ENCODE results near the gene PPCDC. TPM values are rescaled to one million over a fixed set of nuclear protein-coding genes. Genes with fewer than 3 reads are reported as not detected.
"Not testable (repeated sequence)": the region's sequence is repeated elsewhere in the genome, so short reads cannot be mapped to it uniquely, and the experiment has no call there.

PPCDC gene
- total and polyA plus RNA-seq, 4 donors: 7.4 to 9.3 (median 8.4) TPM

DNA sequence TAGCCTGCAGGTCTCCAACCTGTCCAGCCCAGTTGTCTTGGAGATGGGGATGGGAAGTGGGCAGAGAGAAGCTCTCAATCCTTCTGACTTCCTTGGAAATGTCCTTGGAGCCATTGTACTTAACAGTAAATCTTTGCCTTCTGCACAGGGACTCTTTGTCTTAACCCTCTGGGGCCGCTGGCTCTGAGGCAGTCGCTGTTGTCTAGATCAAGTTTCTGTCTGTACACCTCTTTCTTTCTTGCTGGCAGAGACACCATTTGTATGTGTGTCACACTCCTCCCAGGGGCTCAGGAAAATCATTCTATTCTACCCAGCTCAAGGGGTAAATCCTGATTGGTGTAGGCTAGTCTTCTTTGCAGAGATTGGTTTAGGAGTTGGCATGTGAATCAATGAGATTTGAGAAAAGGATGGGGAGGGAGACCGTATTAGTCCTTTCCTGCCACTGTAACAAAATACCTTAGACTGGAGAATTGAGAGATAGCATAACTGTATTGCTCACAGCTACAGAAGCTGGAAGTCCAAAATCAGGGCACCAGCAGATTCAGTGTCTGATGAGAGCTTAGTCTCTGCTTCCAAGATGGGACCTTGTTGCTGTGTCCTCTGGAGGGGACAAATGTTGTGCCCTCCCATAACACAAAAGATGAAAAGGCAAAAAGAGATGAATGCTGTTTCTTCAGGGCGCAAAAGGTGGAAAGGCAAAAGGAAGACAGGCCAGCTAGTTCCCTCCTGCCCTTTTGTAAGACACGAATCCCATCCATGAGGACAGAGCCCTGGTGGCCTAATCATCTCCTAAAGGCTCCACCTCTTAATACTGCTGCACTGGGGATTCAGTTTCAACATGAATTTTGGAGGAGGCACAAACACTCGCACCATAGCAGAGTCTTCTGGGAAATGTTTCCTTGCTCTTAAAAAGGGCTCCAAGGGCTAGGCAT lies 66.3 kb downstream of the PPCDC start:
- Histone ChIP-seq H3K27me3 (ENCODE audit: control insufficient read depth in 4 of 4, insufficient read depth in 4 of 4, low read length in 3 of 4) (no peaks in the 10 kb centered on the region), H3K36me3 (ENCODE audit: control insufficient read depth in 4 of 4, insufficient read depth in 3 of 4, low read depth in 1 of 4, low read length in 3 of 4) (no peaks in the 10 kb centered on the region), H3K4me3 (ENCODE audit: low read depth in 1 of 3, low read length in 3 of 3) (no peak overlapping the region), H3K9me3 (ENCODE audit: control insufficient read depth in 4 of 4, low read length in 3 of 4) (no peaks in the 10 kb centered on the region), H3K4me1 (ENCODE audit: control insufficient read depth in 4 of 4, insufficient read depth in 4 of 4, low read length in 3 of 4) (no peaks in the 10 kb centered on the region), H3K27ac (ENCODE audit: low read depth in 1 of 2, low read length in 2 of 2) (peak overlapping the region; percentile 37 to 54), H3K9ac (ENCODE audit: low read depth in 1 of 2, low read length in 2 of 2) (no peak overlapping the region)
- TF ChIP-seq FOXA1 (IDR thresholded peaks at IDR 0.05) (no peak), NR2F2 (IDR thresholded peaks at IDR 0.05) (no peak)
- TF ChIP-seq, protein P1, sequence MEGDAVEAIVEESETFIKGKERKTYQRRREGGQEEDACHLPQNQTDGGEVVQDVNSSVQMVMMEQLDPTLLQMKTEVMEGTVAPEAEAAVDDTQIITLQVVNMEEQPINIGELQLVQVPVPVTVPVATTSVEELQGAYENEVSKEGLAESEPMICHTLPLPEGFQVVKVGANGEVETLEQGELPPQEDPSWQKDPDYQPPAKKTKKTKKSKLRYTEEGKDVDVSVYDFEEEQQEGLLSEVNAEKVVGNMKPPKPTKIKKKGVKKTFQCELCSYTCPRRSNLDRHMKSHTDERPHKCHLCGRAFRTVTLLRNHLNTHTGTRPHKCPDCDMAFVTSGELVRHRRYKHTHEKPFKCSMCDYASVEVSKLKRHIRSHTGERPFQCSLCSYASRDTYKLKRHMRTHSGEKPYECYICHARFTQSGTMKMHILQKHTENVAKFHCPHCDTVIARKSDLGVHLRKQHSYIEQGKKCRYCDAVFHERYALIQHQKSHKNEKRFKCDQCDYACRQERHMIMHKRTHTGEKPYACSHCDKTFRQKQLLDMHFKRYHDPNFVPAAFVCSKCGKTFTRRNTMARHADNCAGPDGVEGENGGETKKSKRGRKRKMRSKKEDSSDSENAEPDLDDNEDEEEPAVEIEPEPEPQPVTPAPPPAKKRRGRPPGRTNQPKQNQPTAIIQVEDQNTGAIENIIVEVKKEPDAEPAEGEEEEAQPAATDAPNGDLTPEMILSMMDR (IDR thresholded peaks at IDR 0.05; ENCODE audit: low read depth, low read length, missing input control): no peak
- DNase-seq (ENCODE audit: low spot score): no peak
- 84% methylated on average over 6 of the region's 6 CpGs for WGBS

DNA sequence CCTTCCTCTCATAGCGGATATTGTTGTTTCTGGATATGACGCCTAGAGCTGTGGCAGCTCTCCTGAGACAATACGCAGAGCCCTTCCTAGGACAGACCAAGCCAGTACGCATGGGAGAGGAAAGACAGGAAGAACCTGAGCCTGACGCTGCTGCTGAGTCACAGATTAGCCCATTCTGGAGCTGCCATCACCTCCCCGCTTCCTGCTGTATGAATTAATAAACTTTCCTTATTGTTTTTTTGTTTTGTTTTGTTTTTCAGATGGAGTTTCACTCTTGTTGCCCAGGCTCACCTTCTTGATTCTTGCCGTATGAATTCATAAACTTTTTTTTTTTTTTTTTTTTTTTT lies 67.0 kb downstream of the PPCDC start:
- Histone ChIP-seq H3K36me3 (ENCODE audit: control insufficient read depth in 4 of 4, insufficient read depth in 3 of 4, low read depth in 1 of 4, low read length in 3 of 4) (no peaks in the 10 kb centered on the region), H3K9ac (ENCODE audit: low read depth in 1 of 2, low read length in 2 of 2) (no peak overlapping the region), H3K27me3 (ENCODE audit: control insufficient read depth in 4 of 4, insufficient read depth in 4 of 4, low read length in 3 of 4) (no peaks in the 10 kb centered on the region), H3K4me1 (ENCODE audit: control insufficient read depth in 4 of 4, insufficient read depth in 4 of 4, low read length in 3 of 4) (no peaks in the 10 kb centered on the region), H3K4me3 (ENCODE audit: low read depth in 1 of 3, low read length in 3 of 3) (no peak overlapping the region), H3K9me3 (ENCODE audit: control insufficient read depth in 4 of 4, low read length in 3 of 4) (no peaks in the 10 kb centered on the region), H3K27ac (ENCODE audit: low read depth in 1 of 2, low read length in 2 of 2) (peak overlapping the region in 1 of 2 donors; percentile 37)
- TF ChIP-seq JUND (IDR thresholded peaks at IDR 0.05) (no peak), EGR1 (IDR thresholded peaks at IDR 0.05; ENCODE audit: low read depth in 2 of 2) (no peak), YY1 (IDR thresholded peaks at IDR 0.05) (no peak), RAD21 (IDR thresholded peaks at IDR 0.05) (peak; percentile 24), GABPA (IDR thresholded peaks at IDR 0.05 in 1 of 2, conservative IDR thresholded peaks at IDR 0.05 in 1 of 2) (peak in 1 of 2 donors; percentile 29)
- TF ChIP-seq, protein P2, sequence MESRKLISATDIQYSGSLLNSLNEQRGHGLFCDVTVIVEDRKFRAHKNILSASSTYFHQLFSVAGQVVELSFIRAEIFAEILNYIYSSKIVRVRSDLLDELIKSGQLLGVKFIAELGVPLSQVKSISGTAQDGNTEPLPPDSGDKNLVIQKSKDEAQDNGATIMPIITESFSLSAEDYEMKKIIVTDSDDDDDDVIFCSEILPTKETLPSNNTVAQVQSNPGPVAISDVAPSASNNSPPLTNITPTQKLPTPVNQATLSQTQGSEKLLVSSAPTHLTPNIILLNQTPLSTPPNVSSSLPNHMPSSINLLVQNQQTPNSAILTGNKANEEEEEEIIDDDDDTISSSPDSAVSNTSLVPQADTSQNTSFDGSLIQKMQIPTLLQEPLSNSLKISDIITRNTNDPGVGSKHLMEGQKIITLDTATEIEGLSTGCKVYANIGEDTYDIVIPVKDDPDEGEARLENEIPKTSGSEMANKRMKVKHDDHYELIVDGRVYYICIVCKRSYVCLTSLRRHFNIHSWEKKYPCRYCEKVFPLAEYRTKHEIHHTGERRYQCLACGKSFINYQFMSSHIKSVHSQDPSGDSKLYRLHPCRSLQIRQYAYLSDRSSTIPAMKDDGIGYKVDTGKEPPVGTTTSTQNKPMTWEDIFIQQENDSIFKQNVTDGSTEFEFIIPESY (IDR thresholded peaks at IDR 0.05): no peak
- TF ChIP-seq, protein P3, sequence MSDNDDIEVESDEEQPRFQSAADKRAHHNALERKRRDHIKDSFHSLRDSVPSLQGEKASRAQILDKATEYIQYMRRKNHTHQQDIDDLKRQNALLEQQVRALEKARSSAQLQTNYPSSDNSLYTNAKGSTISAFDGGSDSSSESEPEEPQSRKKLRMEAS (IDR thresholded peaks at IDR 0.05): no peak
- DNase-seq (ENCODE audit: low spot score): no peak
- WGBS: 78% methylated on average over 7 of the region's 7 CpGs

DNA sequence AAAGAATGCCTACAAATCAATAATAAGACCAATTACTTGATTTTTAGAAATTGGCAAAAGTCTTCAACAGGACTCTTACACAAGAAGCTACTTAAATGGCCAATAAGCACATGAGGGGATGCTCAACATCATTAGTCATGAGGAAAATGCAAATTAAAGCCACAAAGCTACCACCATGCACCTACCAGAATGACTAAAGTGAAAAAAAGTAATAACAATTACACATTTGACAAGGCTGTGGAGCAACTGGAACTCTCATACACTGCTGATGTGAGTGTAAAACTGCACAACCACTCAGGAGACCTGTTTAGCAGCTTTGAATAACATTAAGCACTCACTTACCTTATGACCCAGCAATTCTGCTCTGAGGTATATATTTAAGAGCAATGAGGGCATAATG lies 68.4 kb downstream of the PPCDC start:
- Histone ChIP-seq H3K4me1 (ENCODE audit: control insufficient read depth in 4 of 4, insufficient read depth in 4 of 4, low read length in 3 of 4) (no peaks in the 10 kb centered on the region), H3K27me3 (ENCODE audit: control insufficient read depth in 4 of 4, insufficient read depth in 4 of 4, low read length in 3 of 4) (no peaks in the 10 kb centered on the region), H3K27ac (ENCODE audit: low read depth in 1 of 2, low read length in 2 of 2) (no peak overlapping the region), H3K9ac (ENCODE audit: low read depth in 1 of 2, low read length in 2 of 2) (no peak overlapping the region), H3K9me3 (ENCODE audit: control insufficient read depth in 4 of 4, low read length in 3 of 4) (no peaks in the 10 kb centered on the region), H3K4me3 (ENCODE audit: low read depth in 1 of 3, low read length in 3 of 3) (no peak overlapping the region), H3K36me3 (ENCODE audit: control insufficient read depth in 4 of 4, insufficient read depth in 3 of 4, low read depth in 1 of 4, low read length in 3 of 4) (no peaks in the 10 kb centered on the region)
- TF ChIP-seq, protein P2 (IDR thresholded peaks at IDR 0.05): no peak
- TF ChIP-seq, protein P4, sequence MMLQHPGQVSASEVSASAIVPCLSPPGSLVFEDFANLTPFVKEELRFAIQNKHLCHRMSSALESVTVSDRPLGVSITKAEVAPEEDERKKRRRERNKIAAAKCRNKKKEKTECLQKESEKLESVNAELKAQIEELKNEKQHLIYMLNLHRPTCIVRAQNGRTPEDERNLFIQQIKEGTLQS (IDR thresholded peaks at IDR 0.05): no peak
- no peak for DNase-seq (ENCODE audit: low spot score)

DNA sequence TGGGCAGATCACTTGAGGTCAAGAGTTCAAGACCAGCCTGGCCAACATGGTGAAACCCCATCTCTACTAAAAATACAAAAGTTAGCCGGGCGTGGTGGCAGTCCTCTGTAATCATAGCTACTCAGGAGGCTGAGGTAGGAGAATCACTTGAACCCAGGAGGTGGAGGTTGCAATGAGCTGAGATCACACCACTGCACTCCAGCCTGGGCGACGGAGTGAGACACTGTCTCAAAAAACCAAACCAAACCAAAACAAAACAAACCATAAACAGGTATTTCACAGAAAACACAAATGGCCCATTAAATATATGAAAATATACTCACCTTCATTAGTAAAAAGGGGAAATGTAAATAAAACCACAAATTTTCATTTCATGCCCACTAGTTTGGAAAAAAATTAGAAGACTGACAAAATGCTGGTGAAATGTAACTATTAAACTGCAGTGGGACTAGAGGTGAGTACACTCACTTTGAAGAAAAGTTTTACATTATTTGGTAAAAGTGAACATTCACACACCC lies 71.6 kb downstream of the PPCDC start:
- 90% methylated on average over 4 of the region's 4 CpGs for WGBS
- DNase-seq (ENCODE audit: low spot score); H3K4me1 ChIP-seq (ENCODE audit: control insufficient read depth in 4 of 4, insufficient read depth in 4 of 4, low read length in 3 of 4); H3K9ac ChIP-seq (ENCODE audit: low read depth in 1 of 2, low read length in 2 of 2); H3K9me3 ChIP-seq (ENCODE audit: control insufficient read depth in 4 of 4, low read length in 3 of 4); H3K27me3 ChIP-seq (ENCODE audit: control insufficient read depth in 4 of 4, insufficient read depth in 4 of 4, low read length in 3 of 4); H3K4me3 ChIP-seq (ENCODE audit: low read depth in 1 of 3, low read length in 3 of 3); H3K27ac ChIP-seq (ENCODE audit: low read depth in 1 of 2, low read length in 2 of 2); H3K36me3 ChIP-seq (ENCODE audit: control insufficient read depth in 4 of 4, insufficient read depth in 3 of 4, low read depth in 1 of 4, low read length in 3 of 4): not testable (repeated sequence)
